ENCODE data around the gene ABTB2.
"Not testable (repeated sequence)": the region's sequence is repeated elsewhere in the genome, so short reads cannot be mapped to it uniquely, and the experiment has no call there.

Gene ABTB2

DNA sequence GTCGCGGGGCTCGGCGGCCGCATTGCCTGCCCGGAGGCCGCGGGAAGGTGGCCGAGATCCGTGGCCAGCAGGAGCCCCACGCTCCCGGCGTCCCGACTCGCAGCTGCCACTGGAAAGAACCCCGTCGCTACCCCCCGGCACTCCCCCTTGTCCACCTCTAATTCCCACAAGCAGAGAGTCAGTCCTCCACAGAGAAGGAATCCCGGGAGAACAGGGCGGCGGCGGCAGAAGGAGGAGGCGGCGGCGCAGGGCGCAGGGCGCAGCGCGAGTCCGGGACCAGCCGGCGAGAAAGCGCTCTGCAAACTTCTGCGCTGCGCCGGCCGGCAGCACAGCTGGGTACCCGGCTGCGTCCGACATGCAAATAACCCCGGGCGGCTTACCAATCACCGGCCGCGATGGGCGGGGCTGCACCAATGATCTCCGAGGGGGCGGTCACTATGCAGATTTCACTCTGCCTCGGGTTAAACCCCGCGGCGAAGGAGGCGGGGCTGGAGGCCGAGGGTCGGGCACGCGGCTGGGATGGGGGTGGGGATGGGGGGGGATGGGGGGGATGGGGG, at the start of gene ABTB2:
TSS of gene ABTB2 (minus strand) at position 310 of the 557 bp plus-strand sequence.
- DNase-seq = peak; percentile 97

DNA sequence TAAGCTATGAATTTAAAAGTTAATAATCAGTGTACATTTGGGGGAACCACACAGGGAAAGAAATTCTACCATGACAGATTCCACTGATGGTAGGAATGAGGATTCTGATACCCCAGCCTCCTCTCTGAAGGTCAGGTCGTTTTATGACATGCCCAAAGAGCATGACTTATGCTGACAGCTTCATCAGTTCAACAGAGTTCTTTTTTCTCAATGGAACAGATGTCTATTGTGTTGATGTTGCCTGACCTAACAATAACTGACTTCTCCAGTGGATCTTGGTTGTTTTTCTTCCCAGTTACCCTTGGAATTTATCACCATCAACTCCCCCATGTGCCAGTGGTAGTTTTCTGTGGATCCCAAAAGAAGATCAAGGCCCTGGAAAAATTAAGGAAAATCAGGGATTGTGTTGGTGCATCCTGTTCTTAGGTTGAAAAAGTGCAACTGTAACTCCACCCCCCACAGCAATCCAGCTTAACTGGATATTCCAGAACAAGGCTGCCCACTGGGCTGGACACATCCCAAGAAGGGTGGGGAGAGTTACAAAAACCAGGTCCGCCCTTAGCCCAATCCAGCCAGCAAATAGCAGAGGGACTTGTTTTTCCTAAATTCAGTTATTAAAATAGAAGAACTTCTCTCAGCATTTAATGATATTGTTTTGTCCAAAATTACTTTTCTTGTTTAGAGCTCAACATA, 49.5 kb upstream of the ABTB2 start:
- DNase-seq = no peak

DNA sequence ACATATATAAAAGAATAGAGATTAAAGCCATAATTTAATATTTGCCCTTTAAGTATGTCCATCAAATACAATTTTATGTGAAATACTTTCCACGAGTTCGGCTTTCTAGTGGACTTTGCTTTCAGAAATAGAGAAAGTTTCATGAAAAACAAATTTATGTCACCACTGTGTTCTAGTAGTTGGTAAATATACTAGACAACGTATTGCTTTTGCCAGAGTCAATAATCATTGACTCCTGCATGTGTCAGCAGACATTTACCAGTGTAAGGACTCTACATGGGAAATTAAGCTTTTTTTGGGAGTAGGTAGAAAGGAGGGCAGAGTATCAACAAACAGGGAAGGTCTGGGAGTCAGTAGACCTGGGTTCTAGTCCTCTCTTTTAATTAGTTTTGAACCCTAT, 48.6 kb upstream of the ABTB2 start:
- no peak for DNase-seq

GRCh38 chr11:34405079-34405858, 47.5 kb upstream of the ABTB2 start:
- DNase-seq = no peak

- no peak for DNase-seq
These were observed 46.5 kb upstream of the ABTB2 start for GRCh38 chr11:34404280-34404679.

DNA sequence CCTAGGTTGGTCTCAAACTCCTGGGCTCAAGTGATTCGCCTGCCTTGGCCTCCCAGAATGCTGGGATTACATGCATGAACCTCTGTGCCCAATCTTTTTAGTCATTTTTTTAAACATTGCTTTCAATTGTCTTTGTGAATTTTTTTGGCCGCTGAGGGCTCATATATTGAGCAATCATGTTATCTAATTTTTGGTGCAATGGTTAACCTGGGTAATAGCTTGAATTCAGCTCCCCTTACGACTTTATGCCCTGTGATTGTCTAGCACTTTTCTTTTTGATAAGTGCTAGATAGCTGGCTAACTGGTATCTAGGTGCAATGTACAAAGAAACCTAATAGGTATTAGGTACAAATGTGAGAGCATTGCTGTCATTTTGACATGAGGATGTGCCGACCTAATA, 45.6 kb upstream of the ABTB2 start:
- DNase-seq = no peak

- no peak for DNase-seq
These were observed 40.0 kb upstream of the ABTB2 start for GRCh38 chr11:34397811-34398210.

- no peak for DNase-seq
These were observed 39.3 kb upstream of the ABTB2 start for GRCh38 chr11:34397120-34397519.

DNA sequence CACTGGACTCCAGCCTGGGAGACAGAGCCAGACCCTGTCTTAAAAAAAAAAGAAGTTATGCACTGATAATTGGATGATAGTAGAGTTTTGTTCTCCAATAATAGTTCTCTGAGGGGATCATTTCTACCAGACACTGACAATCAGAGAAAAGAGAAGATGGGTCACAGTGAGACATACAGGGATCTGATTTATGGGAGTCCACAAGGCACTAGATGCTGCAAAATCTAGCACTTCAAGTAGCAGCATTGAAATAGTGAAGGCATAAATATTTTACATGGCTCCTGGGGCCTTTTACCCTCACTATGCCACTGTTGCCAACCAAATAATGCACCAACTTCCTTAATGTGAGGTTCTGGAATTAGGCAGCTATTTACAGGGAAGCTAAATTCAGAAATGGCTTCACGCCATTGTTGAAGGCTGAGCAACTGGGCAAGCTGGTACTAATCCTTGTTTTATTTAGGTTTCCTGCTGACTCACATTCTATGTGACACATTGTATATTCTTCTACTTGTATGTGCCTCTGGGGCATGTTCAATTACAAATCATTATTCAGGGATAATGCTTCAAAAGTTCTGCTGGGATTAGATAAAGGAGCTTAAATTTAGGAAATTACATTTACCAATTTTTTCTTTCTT, 38.2 kb upstream of the ABTB2 start:
- DNase-seq = no peak

DNA sequence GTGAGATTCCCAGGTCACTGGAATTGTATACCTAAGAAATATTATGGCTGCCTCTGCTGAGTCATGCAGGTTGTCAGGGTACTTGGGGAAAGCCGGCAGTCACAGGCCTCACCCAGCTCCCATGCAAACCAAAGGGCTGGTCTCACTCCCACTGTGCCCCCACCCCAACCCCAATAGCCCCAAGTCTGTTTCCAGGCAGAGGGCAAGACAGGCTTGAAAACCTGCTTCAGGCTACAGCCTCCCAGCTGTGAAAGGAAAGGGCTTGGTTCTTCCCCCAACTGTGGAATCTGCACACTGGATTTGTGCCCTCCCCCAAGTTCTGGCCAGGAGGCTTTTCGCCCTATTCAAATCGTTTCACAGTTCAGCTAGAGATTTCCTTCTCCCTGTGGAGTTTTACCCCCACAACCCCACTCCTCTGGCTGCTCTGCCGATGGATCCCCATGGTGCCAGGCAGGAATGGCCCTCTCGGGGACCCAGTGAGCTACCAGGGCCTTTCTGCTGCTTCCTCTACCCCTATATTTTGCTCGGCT, 37.0 kb upstream of the ABTB2 start:
- DNase-seq = no peak

- DNase-seq = no peak
These were observed 29.8 kb upstream of the ABTB2 start for GRCh38 chr11:34387653-34388052.

DNA sequence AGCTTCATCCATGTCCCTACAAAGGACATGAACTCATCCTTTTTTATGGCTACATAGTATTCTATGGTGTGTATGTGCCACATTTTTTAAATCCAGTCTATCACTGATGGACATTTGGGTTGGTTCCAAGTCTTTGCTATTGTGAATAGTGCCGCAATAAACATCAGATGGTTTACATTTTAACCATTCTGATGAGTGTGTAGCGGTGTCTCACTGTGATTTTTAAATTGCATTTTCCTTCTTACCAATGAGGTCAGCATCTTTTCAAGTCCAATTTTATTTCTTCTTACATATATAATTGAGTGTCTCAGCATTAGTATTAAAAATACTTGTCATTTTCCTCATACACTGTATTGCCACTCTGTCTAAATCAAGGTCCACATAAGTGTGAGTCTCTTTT, 28.5 kb upstream of the ABTB2 start:
- DNase-seq = not testable (repeated sequence)

- DNase-seq = no peak
These were observed 24.9 kb upstream of the ABTB2 start for GRCh38 chr11:34382532-34383276.

GRCh38 chr11:34381775-34382174, 24.0 kb upstream of the ABTB2 start:
- DNase-seq = no peak

GRCh38 chr11:34380696-34381095, 22.9 kb upstream of the ABTB2 start:
- no peak for DNase-seq

DNA sequence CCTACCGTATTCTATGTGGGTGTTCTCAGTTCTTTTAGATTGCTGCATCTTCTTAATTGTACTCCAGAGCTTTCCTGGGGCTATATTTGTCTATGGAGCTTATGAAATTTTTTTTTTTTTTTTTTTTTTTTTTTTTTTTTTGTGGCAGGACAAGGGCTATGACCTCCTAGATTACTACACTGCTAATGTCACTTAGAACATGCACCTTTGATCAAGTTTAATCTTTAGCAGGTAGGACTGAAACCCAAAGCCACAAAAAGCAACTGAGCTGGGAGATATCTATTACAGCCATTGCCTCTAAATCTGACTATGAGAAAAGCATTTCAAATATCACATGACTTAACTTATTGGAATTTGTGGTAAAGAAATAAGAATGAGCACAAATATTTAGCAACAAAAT, 21.7 kb upstream of the ABTB2 start:
- DNase-seq = no peak

GRCh38 chr11:34379079-34379478, 21.3 kb upstream of the ABTB2 start:
- no peak for DNase-seq

DNA sequence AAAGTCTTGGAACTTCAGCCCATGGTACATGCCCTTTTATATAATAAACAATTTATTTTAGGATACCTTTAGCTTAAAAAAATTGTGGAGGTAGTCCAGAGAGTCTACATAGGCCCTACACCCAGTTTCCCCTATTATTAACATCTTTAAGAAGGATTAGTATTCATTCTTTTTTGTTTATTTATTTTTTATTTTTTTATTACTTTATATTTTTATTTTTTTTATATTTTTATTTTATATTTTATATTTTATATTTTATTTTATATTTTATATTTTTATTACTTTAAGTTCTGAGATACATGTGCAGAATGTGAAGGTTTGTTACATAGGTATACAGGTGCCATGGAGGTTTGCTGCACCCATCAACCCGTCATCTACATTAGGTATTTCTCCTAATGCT, 15.9 kb upstream of the ABTB2 start:
- DNase-seq = no peak

- DNase-seq = no peak
These were observed 8.7 kb upstream of the ABTB2 start for GRCh38 chr11:34366522-34366921.

- DNase-seq = no peak
These were observed 6.3 kb upstream of the ABTB2 start for GRCh38 chr11:34364102-34364501.

- no peak for DNase-seq
These were observed 5.7 kb upstream of the ABTB2 start for GRCh38 chr11:34363363-34364084.

- no peak for DNase-seq
These were observed 2.2 kb upstream of the ABTB2 start for GRCh38 chr11:34360046-34360445.
